Trophoblast cell (in vitro differentiated cells and primary cell): ENCODE results near the gene SNTG2.

Source experiments
- DNase-seq, 2 donors: peaks; one replicate each; pipeline ENCODE4 v3.0.0-alpha.2; 2016
- H2AFZ ChIP-seq: 2 replicates; pipeline ENCODE4 v1.6.1; 2013; ENCODE audit warnings: low read length, moderate library complexity, mild to moderate bottlenecking; ENCODE audit not compliant: insufficient read depth, poor library complexity
- H2AK5ac ChIP-seq: 2 replicates; pipeline ENCODE4 v1.6.1; 2013; ENCODE audit warnings: mild to moderate bottlenecking, low read length
- H2BK120ac ChIP-seq: 2 replicates; pipeline ENCODE4 v1.6.1; 2013; ENCODE audit warnings: low read length, mild to moderate bottlenecking, moderate library complexity; ENCODE audit not compliant: insufficient read depth, poor library complexity
- H2BK12ac ChIP-seq: 2 replicates; pipeline ENCODE4 v1.6.1; 2013; ENCODE audit warnings: mild to moderate bottlenecking, low read length, moderate library complexity
- H2BK5ac ChIP-seq: 2 replicates; pipeline ENCODE4 v1.6.1; 2013; ENCODE audit warnings: low read length, low read depth, moderate library complexity, mild to moderate bottlenecking; ENCODE audit not compliant: poor library complexity
- H3K14ac ChIP-seq: 2 replicates; pipeline ENCODE4 v1.6.1; 2013; ENCODE audit warnings: mild to moderate bottlenecking, low read length
- H3K18ac ChIP-seq: 2 replicates; pipeline ENCODE4 v1.6.1; 2013; ENCODE audit warnings: mild to moderate bottlenecking, low read length
- H3K23ac ChIP-seq: 2 replicates; pipeline ENCODE4 v1.6.1; 2013; ENCODE audit warnings: low read length
- H3K27ac ChIP-seq: 2 replicates; pipeline ENCODE4 v1.5.1; 2013; ENCODE audit warnings: low read depth, mild to moderate bottlenecking, inconsistent platforms, low read length, moderate library complexity
- H3K27me3 ChIP-seq: 2 replicates; pipeline ENCODE4 v1.6.1; 2013; ENCODE audit warnings: inconsistent platforms, mild to moderate bottlenecking, low read length, moderate library complexity; ENCODE audit not compliant: insufficient read depth
- H3K36me3 ChIP-seq, 2 experiments: 1 replicate in 1 of 2; 2 replicates in 1 of 2; pipeline ENCODE4 v1.6.1; 2013; ENCODE audit warnings: low read length in 2 of 2, mild to moderate bottlenecking in 2 of 2, moderate library complexity in 1 of 2; ENCODE audit not compliant: insufficient read depth in 2 of 2, control insufficient read depth in 1 of 2
- H3K4ac ChIP-seq: 2 replicates; pipeline ENCODE4 v1.6.1; 2013; ENCODE audit warnings: low read depth, mild to moderate bottlenecking, low read length, moderate library complexity
- H3K4me1 ChIP-seq, 2 experiments: 1 replicate in 1 of 2; 2 replicates in 1 of 2; pipeline ENCODE4 v1.6.1; 2013; ENCODE audit warnings: low read length in 2 of 2, mild to moderate bottlenecking in 2 of 2, moderate library complexity in 1 of 2; ENCODE audit not compliant: insufficient read depth in 2 of 2, control insufficient read depth in 1 of 2
- H3K4me2 ChIP-seq: 2 replicates; pipeline ENCODE4 v1.6.1; 2013; ENCODE audit warnings: inconsistent platforms, mild to moderate bottlenecking, low read length, moderate library complexity
- H3K4me3 ChIP-seq: 2 replicates; pipeline ENCODE4 v1.5.1; 2013; ENCODE audit warnings: mild to moderate bottlenecking, low read depth, low read length, inconsistent platforms
- H3K79me1 ChIP-seq: one replicate; pipeline ENCODE4 v1.6.1; 2013; ENCODE audit warnings: low read length
- H3K79me2 ChIP-seq: 2 replicates; pipeline ENCODE4 v1.6.1; 2013; ENCODE audit warnings: low read length, mild to moderate bottlenecking; ENCODE audit not compliant: control insufficient read depth, insufficient read depth, poor library complexity
- H3K9ac ChIP-seq: 2 replicates; pipeline ENCODE4 v1.6.1; 2013; ENCODE audit warnings: mild to moderate bottlenecking, low read length
- H3K9me3 ChIP-seq: 2 replicates; pipeline ENCODE4 v1.6.1; 2013; ENCODE audit warnings: low read depth, mild to moderate bottlenecking, control low read depth, inconsistent platforms, low read length; ENCODE audit not compliant: insufficient read depth
- H4K12ac ChIP-seq: 2 replicates; pipeline ENCODE4 v1.6.1; 2013; ENCODE audit warnings: low read depth, mild to moderate bottlenecking, low read length, moderate library complexity
- H4K8ac ChIP-seq: 2 replicates; pipeline ENCODE4 v1.6.1; 2013; ENCODE audit warnings: low read depth, mild to moderate bottlenecking, low read length, moderate library complexity
- H4K91ac ChIP-seq: one replicate; pipeline ENCODE4 v1.6.1; 2013; ENCODE audit warnings: low read depth, mild to moderate bottlenecking, low read length, moderate library complexity
- WGBS: extraction: QIAGEN DNeasy Blood & Tissue Kit; methylation state at CpG from one replicate; pipeline ENCODE4 v1.1.7; 2013; ENCODE audit warnings: missing lambda C conversion rate; ENCODE audit not compliant: insufficient read length, insufficient coverage; ENCODE audit errors: extremely low coverage; 5-methylcytosine and 5-hydroxymethylcytosine counted together

Gene SNTG2

GRCh38 chr2:926259-926793 lies 24.3 kb upstream of the SNTG2 start:
- Histone ChIP-seq H2BK5ac (no peak overlapping the region), H3K36me3 (no peaks in the 10 kb centered on the region), H3K23ac (no peak overlapping the region), H3K79me2 (no peaks in the 10 kb centered on the region), H3K27me3 (no peaks in the 10 kb centered on the region), H3K27ac (no peak overlapping the region), H4K12ac (no peak overlapping the region), H3K4me1 (no peaks in the 10 kb centered on the region), H2AFZ (no peak overlapping the region), H3K4ac (no peak overlapping the region), H3K4me3 (no peak overlapping the region), H3K9ac (no peak overlapping the region), H4K8ac (no peak overlapping the region), H3K79me1 (no peaks in the 10 kb centered on the region), H3K18ac (no peak overlapping the region), H2BK120ac (no peak overlapping the region), H3K14ac (no peak overlapping the region), H3K4me2 (no peak overlapping the region), H2BK12ac (no peak overlapping the region), H3K9me3 (peaks cover 2% of the 10 kb centered on the region), H4K91ac (no peak overlapping the region), H2AK5ac (no peak overlapping the region)
- no CpG with 5 or more reads among the region's 12 CpGs for WGBS
- DNase-seq: no peak

- H3K4me1 ChIP-seq: no peaks in the 10 kb centered on the region
- no peaks in the 10 kb centered on the region for H3K79me1 ChIP-seq
- no peaks in the 10 kb centered on the region for H3K36me3 ChIP-seq
- no peak overlapping the region for H3K4me2 ChIP-seq
- H3K14ac ChIP-seq: no peak overlapping the region
- WGBS: no CpG with 5 or more reads among the region's 9 CpGs
- H3K27ac ChIP-seq: no peak overlapping the region
- H3K23ac ChIP-seq: no peak overlapping the region
- no peak for DNase-seq
- H3K4ac ChIP-seq: no peak overlapping the region
- H2AFZ ChIP-seq: no peak overlapping the region
- no peak overlapping the region for H2AK5ac ChIP-seq
- H3K18ac ChIP-seq: no peak overlapping the region
- no peak overlapping the region for H4K8ac ChIP-seq
- no peak overlapping the region for H2BK5ac ChIP-seq
- H2BK12ac ChIP-seq: no peak overlapping the region
- H3K4me3 ChIP-seq: no peak overlapping the region
- H2BK120ac ChIP-seq: no peak overlapping the region
- H3K9ac ChIP-seq: no peak overlapping the region
- H4K12ac ChIP-seq: no peak overlapping the region
- H3K79me2 ChIP-seq: no peaks in the 10 kb centered on the region
- H3K9me3 ChIP-seq: no peaks in the 10 kb centered on the region
- H3K27me3 ChIP-seq: no peaks in the 10 kb centered on the region
- H4K91ac ChIP-seq: no peak overlapping the region
Observed at GRCh38 chr2:926896-927295, 23.8 kb upstream of the SNTG2 start.

- no peak overlapping the region for H4K12ac ChIP-seq
- H2BK12ac ChIP-seq: no peak overlapping the region
- H2BK5ac ChIP-seq: no peak overlapping the region
- H2AFZ ChIP-seq: no peak overlapping the region
- no peak for DNase-seq
- H3K4me2 ChIP-seq: no peak overlapping the region
- H3K9ac ChIP-seq: no peak overlapping the region
- H3K79me1 ChIP-seq: no peaks in the 10 kb centered on the region
- no peak overlapping the region for H3K23ac ChIP-seq
- no peak overlapping the region for H2AK5ac ChIP-seq
- no peak overlapping the region for H3K18ac ChIP-seq
- no peaks in the 10 kb centered on the region for H3K9me3 ChIP-seq
- no CpG with 5 or more reads among the region's 16 CpGs for WGBS
- no peaks in the 10 kb centered on the region for H3K79me2 ChIP-seq
- no peak overlapping the region for H4K8ac ChIP-seq
- H3K36me3 ChIP-seq: no peaks in the 10 kb centered on the region
- H3K27me3 ChIP-seq: no peaks in the 10 kb centered on the region
- H2BK120ac ChIP-seq: no peak overlapping the region
- no peak overlapping the region for H3K4ac ChIP-seq
- no peak overlapping the region for H4K91ac ChIP-seq
- H3K27ac ChIP-seq: no peak overlapping the region
- no peaks in the 10 kb centered on the region for H3K4me1 ChIP-seq
- H3K4me3 ChIP-seq: no peak overlapping the region
- H3K14ac ChIP-seq: no peak overlapping the region
Observed at GRCh38 chr2:929011-929735, 21.5 kb upstream of the SNTG2 start.

- H3K4me3 ChIP-seq: no peak overlapping the region
- no peak overlapping the region for H3K23ac ChIP-seq
- H3K27me3 ChIP-seq: no peaks in the 10 kb centered on the region
- H3K4me2 ChIP-seq: no peak overlapping the region
- H3K27ac ChIP-seq: no peak overlapping the region
- H3K4me1 ChIP-seq: no peaks in the 10 kb centered on the region
- H3K9me3 ChIP-seq: no peaks in the 10 kb centered on the region
- no CpG with 5 or more reads among the region's 14 CpGs for WGBS
- no peak overlapping the region for H4K91ac ChIP-seq
- no peak overlapping the region for H3K14ac ChIP-seq
- H3K79me2 ChIP-seq: no peaks in the 10 kb centered on the region
- peak in 1 of 2 donors; percentile 73 for DNase-seq
- no peak overlapping the region for H2BK120ac ChIP-seq
- no peak overlapping the region for H4K12ac ChIP-seq
- no peak overlapping the region for H3K9ac ChIP-seq
- H4K8ac ChIP-seq: no peak overlapping the region
- H2AFZ ChIP-seq: no peak overlapping the region
- H3K79me1 ChIP-seq: no peaks in the 10 kb centered on the region
- H3K18ac ChIP-seq: no peak overlapping the region
- no peak overlapping the region for H2BK12ac ChIP-seq
- no peak overlapping the region for H2AK5ac ChIP-seq
- no peak overlapping the region for H3K4ac ChIP-seq
- no peaks in the 10 kb centered on the region for H3K36me3 ChIP-seq
- H2BK5ac ChIP-seq: no peak overlapping the region
Observed at GRCh38 chr2:929925-930324, 20.7 kb upstream of the SNTG2 start.
